Measurements from ENCODE around the gene LGR6. TPM values are rescaled to one million over a fixed set of nuclear protein-coding genes. Genes with fewer than 3 reads are reported as not detected.
A peak's percentile ranks its signal among the peaks of the same experiment; 100 is the strongest.

LGR6 gene
- total RNA-seq, 2 experiments from 2014 or later = 0.06 to 0.22 TPM

DNA sequence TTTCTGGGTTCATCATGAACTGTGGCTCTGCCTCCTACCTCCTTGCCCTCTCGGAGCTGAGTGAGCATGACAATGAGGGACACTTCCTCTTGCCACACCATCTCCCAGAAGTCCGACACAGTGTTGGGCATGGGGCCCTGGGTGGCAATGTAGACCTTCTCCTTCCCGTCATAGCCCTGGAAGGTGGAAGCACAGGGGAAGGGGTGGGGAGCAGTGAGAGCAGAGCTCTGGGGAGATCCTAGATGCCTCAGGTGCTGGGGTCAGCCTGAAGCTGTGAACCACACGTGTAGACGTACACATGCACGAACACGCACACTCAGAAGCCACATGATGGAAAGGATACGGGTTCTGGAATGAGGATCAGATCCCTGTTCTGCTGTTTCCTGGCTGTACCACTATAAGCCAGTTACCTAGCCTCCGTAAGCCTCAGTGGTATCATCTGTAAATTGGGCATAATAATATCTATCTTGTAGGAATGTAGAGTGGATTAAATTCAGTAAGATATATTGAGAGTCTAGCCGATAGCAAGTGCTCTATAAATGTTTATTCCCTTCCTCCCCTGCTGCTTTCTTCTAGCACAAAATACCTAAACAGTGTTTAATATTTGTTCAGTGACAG lies 39.3 kb upstream of the LGR6 start:
- H3K27ac Mint-ChIP-seq = peak overlapping the region; percentile 65
- DNase-seq = no peak
- no peaks in the 10 kb centered on the region for H3K27me3 Mint-ChIP-seq
- peaks cover 53% of the 10 kb centered on the region for H3K36me3 Mint-ChIP-seq
- H3K4me3 Mint-ChIP-seq = no peak overlapping the region
- peaks cover 30% of the 10 kb centered on the region for H3K4me1 Mint-ChIP-seq
- no peaks in the 10 kb centered on the region for H3K9me3 Mint-ChIP-seq

GRCh38 chr1:202154766-202155477 lies 38.7 kb upstream of the LGR6 start:
- Mint-ChIP-seq H3K36me3 (peaks cover 56% of the 10 kb centered on the region), H3K27ac (peak overlapping the region; percentile 65), H3K27me3 (no peaks in the 10 kb centered on the region), H3K4me1 (peaks cover 34% of the 10 kb centered on the region), H3K4me3 (no peak overlapping the region), H3K9me3 (no peaks in the 10 kb centered on the region)
- peak; percentile 28 for DNase-seq

GRCh38 chr1:202155478-202156021 lies 38.0 kb upstream of the LGR6 start:
- H3K36me3 Mint-ChIP-seq = peaks cover 57% of the 10 kb centered on the region
- DNase-seq = no peak
- H3K4me1 Mint-ChIP-seq = peaks cover 36% of the 10 kb centered on the region
- H3K27me3 Mint-ChIP-seq = no peaks in the 10 kb centered on the region
- H3K27ac Mint-ChIP-seq = peak overlapping the region; percentile 23
- no peaks in the 10 kb centered on the region for H3K9me3 Mint-ChIP-seq
- H3K4me3 Mint-ChIP-seq = no peak overlapping the region

DNA sequence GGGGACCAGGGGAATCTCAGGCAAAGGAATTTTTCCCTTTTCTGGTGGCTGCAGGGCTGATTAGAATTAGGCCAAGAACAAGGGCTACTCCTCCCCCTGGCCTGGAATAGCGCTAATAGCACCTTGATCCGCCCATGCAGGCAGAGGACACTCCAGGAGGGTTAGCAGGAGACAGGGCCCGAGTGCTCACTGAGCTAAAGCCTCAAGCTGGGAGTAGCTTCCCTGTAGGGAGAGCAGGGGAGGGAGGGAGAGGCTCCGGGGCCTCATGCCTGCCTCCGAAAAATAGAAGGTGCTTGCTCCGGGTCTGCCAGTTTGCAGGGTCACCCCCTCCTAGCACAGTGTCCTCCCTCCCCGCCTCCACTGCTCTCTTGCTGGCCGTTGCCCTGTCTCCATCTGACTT lies 37.0 kb upstream of the LGR6 start:
- Mint-ChIP-seq H3K36me3 (peaks cover 47% of the 10 kb centered on the region), H3K27ac (peak overlapping the region; percentile 62)

GRCh38 chr1:202157945-202158344 lies 35.7 kb upstream of the LGR6 start:
- Mint-ChIP-seq H3K4me3 (peak overlapping the region; percentile 98), H3K36me3 (peaks cover 47% of the 10 kb centered on the region), H3K9me3 (no peaks in the 10 kb centered on the region), H3K4me1 (peaks cover 57% of the 10 kb centered on the region), H3K27me3 (no peaks in the 10 kb centered on the region), H3K27ac (peak overlapping the region; percentile 43)
- DNase-seq = no peak

More for the DNA sequence above, 37.0 kb upstream of the LGR6 start:
- Mint-ChIP-seq H3K4me1 (peaks cover 47% of the 10 kb centered on the region), H3K9me3 (no peaks in the 10 kb centered on the region), H3K27me3 (no peaks in the 10 kb centered on the region), H3K4me3 (peak overlapping the region; percentile 29)
- no peak for DNase-seq

GRCh38 chr1:202158810-202159533 lies 34.6 kb upstream of the LGR6 start:
- Mint-ChIP-seq H3K9me3 (no peaks in the 10 kb centered on the region), H3K4me1 (peaks cover 59% of the 10 kb centered on the region), H3K27ac (peak overlapping the region; percentile 99), H3K27me3 (no peaks in the 10 kb centered on the region), H3K4me3 (peak overlapping the region; percentile 98), H3K36me3 (peaks cover 39% of the 10 kb centered on the region)
- peak; percentile 54 for DNase-seq

GRCh38 chr1:202159534-202160371 lies 33.8 kb upstream of the LGR6 start:
- Mint-ChIP-seq H3K27me3 (no peaks in the 10 kb centered on the region), H3K4me1 (peaks cover 63% of the 10 kb centered on the region), H3K27ac (peak overlapping the region; percentile 99), H3K9me3 (no peaks in the 10 kb centered on the region), H3K36me3 (peaks cover 36% of the 10 kb centered on the region), H3K4me3 (peak overlapping the region; percentile 98)
- DNase-seq = peak; percentile 77

DNA sequence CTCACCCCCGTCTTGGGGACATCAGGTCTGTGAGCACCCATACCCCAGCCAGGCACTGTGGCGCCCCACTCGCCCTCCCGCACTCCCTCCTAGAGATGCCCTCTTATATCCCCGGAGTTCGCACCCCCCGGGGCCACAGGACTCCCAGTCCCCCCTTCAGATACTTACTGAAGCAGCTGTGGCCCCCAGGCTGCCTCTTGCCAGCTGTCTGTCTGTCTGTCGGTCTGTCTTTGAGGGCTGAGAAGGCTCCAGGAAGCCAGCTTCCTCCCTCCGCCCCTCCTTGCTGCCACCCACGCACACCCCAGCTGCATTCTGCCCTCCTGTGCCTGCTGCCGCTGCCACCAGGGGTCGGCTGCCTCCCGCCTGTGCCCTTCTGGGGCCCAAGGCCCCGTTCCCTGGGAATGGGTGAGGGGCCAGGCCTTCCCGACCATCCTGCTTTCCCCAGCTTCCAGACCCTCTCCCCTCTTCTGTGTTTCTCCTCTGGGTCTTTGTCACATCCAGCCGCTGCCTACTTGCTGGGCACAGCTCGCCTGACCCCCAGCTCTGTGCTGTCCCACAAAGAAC lies 33.1 kb upstream of the LGR6 start, which contains the start of gene PTPN7:
TSS of gene PTPN7 (minus strand) at position 226 of the 564 bp plus-strand sequence. CDS start 1,200 bp downstream, outside the sequence.
- Mint-ChIP-seq H3K27ac (peak within 1 kb of the TSS; percentile 99), H3K4me1 (peaks cover 68% of the 10 kb centered on the region), H3K36me3 (peaks cover 31% of the 10 kb centered on the region), H3K27me3 (no peaks in the 10 kb centered on the region), H3K4me3 (peak within 1 kb of the TSS; percentile 98), H3K9me3 (no peaks in the 10 kb centered on the region)
- DNase-seq = peak; percentile 88

GRCh38 chr1:202161151-202162046 lies 32.2 kb upstream of the LGR6 start:
- Mint-ChIP-seq H3K4me3 (peak overlapping the region; percentile 98), H3K36me3 (peaks cover 31% of the 10 kb centered on the region), H3K4me1 (peaks cover 73% of the 10 kb centered on the region), H3K9me3 (no peaks in the 10 kb centered on the region), H3K27me3 (no peaks in the 10 kb centered on the region), H3K27ac (peak overlapping the region; percentile 99)
- DNase-seq = peak; percentile 41

DNA sequence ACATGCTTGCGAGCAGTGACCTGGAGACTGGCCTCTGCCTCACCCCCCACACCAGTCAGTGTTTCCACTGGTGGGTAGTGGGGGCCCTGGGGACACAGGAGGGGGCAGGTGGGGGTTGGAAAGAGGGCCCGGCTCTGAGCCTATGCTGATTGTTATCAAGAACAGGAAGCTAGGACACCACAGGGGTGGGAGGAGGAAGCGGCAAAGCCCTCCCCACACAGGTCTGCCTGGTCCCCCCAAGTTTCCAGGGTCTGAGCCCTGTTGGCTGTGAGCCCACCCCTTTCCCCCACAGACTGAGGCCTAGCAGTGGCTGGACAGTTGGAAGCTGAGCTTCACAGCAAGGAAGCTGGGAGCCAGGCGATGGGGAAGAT lies 31.6 kb upstream of the LGR6 start:
- H3K36me3 Mint-ChIP-seq = peaks cover 30% of the 10 kb centered on the region
- no peaks in the 10 kb centered on the region for H3K9me3 Mint-ChIP-seq
- H3K27me3 Mint-ChIP-seq = no peaks in the 10 kb centered on the region
- H3K27ac Mint-ChIP-seq = peak overlapping the region; percentile 99
- peak overlapping the region; percentile 98 for H3K4me3 Mint-ChIP-seq
- DNase-seq = peak; percentile 80
- H3K4me1 Mint-ChIP-seq = peaks cover 74% of the 10 kb centered on the region

DNA sequence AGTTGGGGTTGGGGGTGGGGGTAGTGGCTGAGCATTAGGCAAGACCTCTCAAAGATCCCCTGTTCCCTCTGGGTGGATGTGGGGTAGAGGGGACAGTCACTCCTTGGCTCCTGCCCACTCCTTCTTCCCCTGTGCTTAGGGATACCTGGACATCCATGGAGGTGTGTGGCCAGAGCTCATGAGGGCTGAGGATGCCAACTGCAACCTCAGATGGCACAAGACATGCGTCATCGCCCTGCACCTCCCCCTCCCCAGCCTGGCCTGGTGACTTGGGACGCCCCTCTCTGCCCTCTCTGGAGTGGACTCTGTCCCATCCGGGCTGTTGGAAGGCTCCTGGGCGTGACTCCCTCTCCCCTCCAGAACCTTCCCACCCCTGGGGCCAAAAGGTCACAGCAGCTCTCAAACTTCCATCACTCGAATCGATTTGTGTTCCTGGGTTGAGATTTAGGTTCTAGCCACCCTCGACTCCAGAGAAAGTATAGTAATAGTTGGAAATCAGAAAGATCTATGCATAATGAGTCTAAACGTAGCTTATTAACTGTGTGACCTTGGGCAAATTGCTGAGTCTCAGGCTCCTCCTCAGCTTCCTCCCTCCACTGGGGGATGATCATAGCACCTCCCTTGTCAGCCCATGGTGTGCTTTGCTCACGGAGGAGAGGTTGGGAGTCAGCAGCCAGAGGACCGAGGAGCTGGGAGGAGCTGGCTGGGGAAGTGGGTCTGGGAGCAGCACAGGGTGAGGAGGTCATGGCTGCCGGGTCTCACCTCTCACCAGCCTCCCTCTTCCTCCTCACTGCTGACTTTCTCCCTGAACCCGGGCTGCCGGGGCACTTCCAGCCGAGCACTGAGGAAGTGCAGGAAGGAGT lies 30.9 kb upstream of the LGR6 start:
- Mint-ChIP-seq H3K4me1 (peaks cover 72% of the 10 kb centered on the region), H3K27ac (peak overlapping the region; percentile 99), H3K36me3 (peaks cover 27% of the 10 kb centered on the region), H3K4me3 (peak overlapping the region; percentile 98), H3K27me3 (no peaks in the 10 kb centered on the region), H3K9me3 (no peaks in the 10 kb centered on the region)
- DNase-seq = peak; percentile 32

GRCh38 chr1:202163281-202164270 lies 30.0 kb upstream of the LGR6 start:
- Mint-ChIP-seq H3K4me3 (peak overlapping the region; percentile 98), H3K27ac (peak overlapping the region; percentile 99), H3K9me3 (no peaks in the 10 kb centered on the region), H3K27me3 (no peaks in the 10 kb centered on the region), H3K4me1 (peaks cover 67% of the 10 kb centered on the region), H3K36me3 (peaks cover 19% of the 10 kb centered on the region)
- DNase-seq = no peak

All from activated naive CD8-positive, alpha-beta T cell treated with anti-CD3 and anti-CD28 coated beads for 36 hours (primary cell).